Activated B cell treated with CpG ODN at 0.5 μM for 24 hours (primary cell): ENCODE measurements around the gene SPN. TPM values are rescaled to one million over a fixed set of nuclear protein-coding genes. Genes with fewer than 3 reads are reported as not detected.
"Not testable (repeated sequence)": the region's sequence is repeated elsewhere in the genome, so short reads cannot be mapped to it uniquely, and the experiment has no call there.

ENCODE experiments used
- ATAC-seq: fragments of 200-7000 bp; cut with Tn5 transposase; one replicate; pipeline ENCODE4 v1.10.0; 2021; ENCODE audit warnings: low read depth, mild to moderate bottlenecking, moderate library complexity
- CTCF ChIA-PET: fragments of 350-600 bp; sonication (Branson Sonifier 250); formaldehyde crosslinking; loops from one replicate; lab custom pipeline; 2021; ENCODE audit warnings: antibody characterized with exemption; lab: Charles Lee
- POLR2A ChIA-PET: fragments of 350-600 bp; sonication (Branson Sonifier 250); formaldehyde crosslinking; loops from one replicate; lab custom pipeline; 2021; ENCODE audit warnings: antibody characterized with exemption; lab: Charles Lee
- DNase-seq: peaks from one replicate; pipeline ENCODE4 v3.0.0; 2022
- H3K27ac Mint-ChIP-seq: one replicate; pipeline ENCODE4 v1.8.0; 2020; ENCODE audit warnings: mixed read lengths
- H3K27me3 Mint-ChIP-seq: one replicate; pipeline ENCODE4 v1.8.0; 2021; ENCODE audit warnings: mixed read lengths
- H3K36me3 Mint-ChIP-seq: one replicate; pipeline ENCODE4 v1.8.0; 2021; ENCODE audit warnings: low read depth, mixed read lengths
- H3K4me1 Mint-ChIP-seq: one replicate; pipeline ENCODE4 v1.8.0; 2021; ENCODE audit warnings: mixed read lengths
- H3K4me3 Mint-ChIP-seq: one replicate; pipeline ENCODE4 v1.8.0; 2020; ENCODE audit warnings: mild to moderate bottlenecking, mixed read lengths
- H3K9me3 Mint-ChIP-seq: one replicate; pipeline ENCODE4 v1.8.0; 2020; ENCODE audit warnings: mixed read lengths
- intact Hi-C: fragments of 100-400 bp; cut with micrococcal nuclease; formaldehyde crosslinking; loops from one replicate; pipeline ENCODE4 v1.15.1; 2024
- total RNA-seq: library from RNA; stranded (reverse); gene quantifications from 2 replicates; pipeline ENCODE4 v1.2.3, GENCODE V29; 2022
- TF ChIP-seq, protein P1 (sequence below): fragments of 200-600 bp; IDR thresholded peaks from one replicate; pipeline ENCODE4 v1.8.0; 2022; ENCODE audit warnings: antibody characterized with exemption, mild to moderate bottlenecking

The SPN gene
- total RNA-seq, 1 donor from 2014 or later: 2.4 TPM

DNA sequence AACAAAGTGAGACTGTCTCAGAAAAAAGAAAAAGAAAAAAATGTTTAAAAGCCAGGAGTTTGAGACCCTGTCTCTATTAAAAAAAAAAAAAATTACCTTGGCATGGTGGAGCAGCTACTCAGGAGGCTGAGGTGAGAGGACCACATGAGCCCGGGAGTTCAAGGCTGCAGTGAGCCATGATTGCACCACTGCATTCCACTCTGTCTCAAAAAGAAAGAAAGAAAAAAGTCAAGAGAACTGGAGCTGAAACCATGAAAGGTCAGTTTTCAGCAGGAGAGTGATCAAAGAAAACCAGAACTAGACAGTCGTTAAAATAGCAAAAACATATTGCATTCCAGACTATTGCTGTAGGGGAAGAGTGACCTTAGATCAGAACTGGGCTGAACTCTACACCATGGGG is 24.7 kb downstream of the SPN start:
- no peak overlapping the region for H3K27ac Mint-ChIP-seq
- ChIA-PET CTCF (interaction anchor here (0.7 to 1.2 kb wide), 3 partner anchors 9 to 161 kb away, joined by 3 read pairs; partner anchors contain the start of gene QPRT), POLR2A (interaction anchor here (0.6 to 0.7 kb wide), 2 partner anchors 10 to 35 kb away, joined by 3 read pairs; no protein-coding TSS in a partner anchor)
- TF ChIP-seq, protein P1, sequence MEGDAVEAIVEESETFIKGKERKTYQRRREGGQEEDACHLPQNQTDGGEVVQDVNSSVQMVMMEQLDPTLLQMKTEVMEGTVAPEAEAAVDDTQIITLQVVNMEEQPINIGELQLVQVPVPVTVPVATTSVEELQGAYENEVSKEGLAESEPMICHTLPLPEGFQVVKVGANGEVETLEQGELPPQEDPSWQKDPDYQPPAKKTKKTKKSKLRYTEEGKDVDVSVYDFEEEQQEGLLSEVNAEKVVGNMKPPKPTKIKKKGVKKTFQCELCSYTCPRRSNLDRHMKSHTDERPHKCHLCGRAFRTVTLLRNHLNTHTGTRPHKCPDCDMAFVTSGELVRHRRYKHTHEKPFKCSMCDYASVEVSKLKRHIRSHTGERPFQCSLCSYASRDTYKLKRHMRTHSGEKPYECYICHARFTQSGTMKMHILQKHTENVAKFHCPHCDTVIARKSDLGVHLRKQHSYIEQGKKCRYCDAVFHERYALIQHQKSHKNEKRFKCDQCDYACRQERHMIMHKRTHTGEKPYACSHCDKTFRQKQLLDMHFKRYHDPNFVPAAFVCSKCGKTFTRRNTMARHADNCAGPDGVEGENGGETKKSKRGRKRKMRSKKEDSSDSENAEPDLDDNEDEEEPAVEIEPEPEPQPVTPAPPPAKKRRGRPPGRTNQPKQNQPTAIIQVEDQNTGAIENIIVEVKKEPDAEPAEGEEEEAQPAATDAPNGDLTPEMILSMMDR: no peak
- DNase-seq: no peak
- H3K9me3 Mint-ChIP-seq: no peaks in the 10 kb centered on the region
- intact Hi-C loops: no loop called here
- H3K27me3 Mint-ChIP-seq: no peaks in the 10 kb centered on the region
- H3K36me3 Mint-ChIP-seq: no peaks in the 10 kb centered on the region
- no peak overlapping the region for H3K4me3 Mint-ChIP-seq
- no peak for ATAC-seq
- peaks cover 17% of the 10 kb centered on the region for H3K4me1 Mint-ChIP-seq

DNA sequence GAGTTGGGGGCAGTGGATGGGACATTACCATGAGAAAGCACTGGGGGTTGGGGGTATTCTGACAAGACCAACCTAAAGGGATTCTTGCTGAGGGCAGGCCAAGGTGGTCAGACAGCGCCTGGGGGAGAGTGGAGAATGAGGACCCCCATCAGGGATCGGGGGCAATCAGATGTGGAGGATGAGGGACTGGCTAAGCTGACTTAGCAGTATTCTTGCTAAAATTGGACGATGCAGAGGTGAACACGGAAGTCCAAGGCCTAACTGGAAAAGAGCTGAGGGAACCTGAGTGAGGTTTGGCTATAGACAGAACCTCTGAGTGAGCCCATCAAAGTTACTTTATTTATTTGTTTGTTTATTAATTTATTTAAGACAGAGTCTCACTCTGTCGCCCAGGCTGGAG is 25.1 kb downstream of the SPN start:
- CTCF ChIA-PET: interaction anchor here (0.7 to 1.2 kb wide), 2 partner anchors 10 to 13 kb away, joined by 3 read pairs; partner anchors contain the start of gene QPRT
- Mint-ChIP-seq H3K27ac (no peak overlapping the region), H3K4me1 (peaks cover 17% of the 10 kb centered on the region), H3K4me3 (no peak overlapping the region), H3K36me3 (no peaks in the 10 kb centered on the region), H3K9me3 (no peaks in the 10 kb centered on the region), H3K27me3 (no peaks in the 10 kb centered on the region)
- TF ChIP-seq, protein P1: no peak
- DNase-seq: no peak
- no peak for ATAC-seq
- POLR2A ChIA-PET: interaction anchor here (0.6 to 0.7 kb wide), 2 partner anchors 14 to 44 kb away, joined by 7 to 15 read pairs; no protein-coding TSS in a partner anchor
- intact Hi-C loops: no loop called here

DNA sequence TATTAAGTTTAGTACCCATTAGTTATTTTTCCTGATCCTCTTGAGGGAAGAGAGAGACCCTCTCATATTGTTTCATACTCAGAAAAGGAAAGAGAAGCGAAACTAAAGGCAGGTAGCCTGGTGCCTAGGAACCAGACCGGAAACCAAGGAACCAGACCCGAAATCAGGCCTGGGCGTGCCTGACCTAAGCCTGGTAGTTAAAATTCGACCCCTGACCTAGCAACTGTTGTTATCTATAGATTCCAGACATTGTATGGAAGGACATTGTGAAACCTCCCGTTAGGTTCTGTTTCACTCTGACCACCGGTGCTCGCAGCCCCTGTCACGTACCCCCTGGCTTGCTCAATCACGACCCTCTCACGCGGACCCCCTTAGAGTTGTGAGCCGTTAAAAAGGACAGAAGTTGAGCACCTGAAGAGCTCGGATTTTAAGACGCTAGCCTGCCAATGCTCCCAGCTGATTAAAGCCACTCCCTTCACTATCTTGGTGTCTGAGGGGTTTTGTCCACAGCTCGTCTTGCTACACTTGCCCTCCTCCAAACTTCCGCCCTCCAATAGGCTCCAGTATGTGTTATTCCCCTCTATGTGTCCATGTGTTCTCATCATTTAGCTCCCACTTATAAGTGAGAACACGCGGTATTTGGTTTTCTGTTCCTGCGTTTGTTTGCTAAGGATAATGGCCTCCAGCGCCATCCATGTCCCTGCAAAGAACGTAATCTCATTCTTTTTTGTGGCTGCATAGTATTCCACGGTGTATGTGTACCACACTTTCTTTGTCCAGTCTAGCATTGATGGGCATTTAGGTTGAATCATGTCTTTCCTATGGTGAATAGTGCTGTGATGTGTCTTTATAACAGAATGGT is 26.7 kb downstream of the SPN start:
- DNase-seq, H3K9me3 Mint-ChIP-seq, POLR2A ChIA-PET, H3K27me3 Mint-ChIP-seq, CTCF ChIA-PET, H3K4me3 Mint-ChIP-seq, H3K36me3 Mint-ChIP-seq, ATAC-seq, intact Hi-C loops: not testable (repeated sequence)
- Mint-ChIP-seq H3K4me1 (peaks cover 17% of the 10 kb centered on the region), H3K27ac (peak overlapping the region; percentile 4)

DNA sequence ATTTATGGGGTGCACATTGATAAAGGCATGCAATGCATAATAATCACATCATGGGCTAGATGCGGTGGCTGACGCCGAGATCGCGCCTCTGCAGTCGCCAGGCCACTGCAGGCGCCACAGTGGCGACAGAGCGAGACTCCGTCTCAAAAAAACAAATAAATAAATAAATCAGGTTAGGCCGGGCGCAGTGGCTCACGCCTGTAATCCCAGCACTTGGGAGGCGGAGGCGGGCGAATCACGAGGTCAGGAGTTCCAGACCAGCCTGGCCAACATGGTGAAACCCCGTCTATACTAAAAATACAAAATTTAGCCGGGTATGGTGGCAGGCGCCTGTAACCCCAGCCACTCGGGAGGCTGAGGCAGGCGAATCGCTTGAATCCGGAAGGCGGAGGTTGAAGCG is 29.6 kb downstream of the SPN start:
- DNase-seq, H3K9me3 Mint-ChIP-seq, H3K36me3 Mint-ChIP-seq, H3K27me3 Mint-ChIP-seq, ATAC-seq, H3K4me3 Mint-ChIP-seq, H3K27ac Mint-ChIP-seq: not testable (repeated sequence)
- ChIA-PET CTCF (interaction anchor here (0.6 to 2.2 kb wide), 6 partner anchors 10 to 340 kb away, joined by 3 to 8 read pairs (median 3); no protein-coding TSS in a partner anchor), POLR2A (interaction anchor here (0.8 to 1.1 kb wide), 2 partner anchors 48 to 233 kb away, joined by 4 to 6 read pairs; partner anchors contain the start of gene KCTD13)
- intact Hi-C loops: loop anchor here (1.0 to 2.0 kb wide), 4 partner anchors 124 to 329 kb away; partner anchors contain the start of gene PAGR1
- peaks cover 14% of the 10 kb centered on the region for H3K4me1 Mint-ChIP-seq

DNA sequence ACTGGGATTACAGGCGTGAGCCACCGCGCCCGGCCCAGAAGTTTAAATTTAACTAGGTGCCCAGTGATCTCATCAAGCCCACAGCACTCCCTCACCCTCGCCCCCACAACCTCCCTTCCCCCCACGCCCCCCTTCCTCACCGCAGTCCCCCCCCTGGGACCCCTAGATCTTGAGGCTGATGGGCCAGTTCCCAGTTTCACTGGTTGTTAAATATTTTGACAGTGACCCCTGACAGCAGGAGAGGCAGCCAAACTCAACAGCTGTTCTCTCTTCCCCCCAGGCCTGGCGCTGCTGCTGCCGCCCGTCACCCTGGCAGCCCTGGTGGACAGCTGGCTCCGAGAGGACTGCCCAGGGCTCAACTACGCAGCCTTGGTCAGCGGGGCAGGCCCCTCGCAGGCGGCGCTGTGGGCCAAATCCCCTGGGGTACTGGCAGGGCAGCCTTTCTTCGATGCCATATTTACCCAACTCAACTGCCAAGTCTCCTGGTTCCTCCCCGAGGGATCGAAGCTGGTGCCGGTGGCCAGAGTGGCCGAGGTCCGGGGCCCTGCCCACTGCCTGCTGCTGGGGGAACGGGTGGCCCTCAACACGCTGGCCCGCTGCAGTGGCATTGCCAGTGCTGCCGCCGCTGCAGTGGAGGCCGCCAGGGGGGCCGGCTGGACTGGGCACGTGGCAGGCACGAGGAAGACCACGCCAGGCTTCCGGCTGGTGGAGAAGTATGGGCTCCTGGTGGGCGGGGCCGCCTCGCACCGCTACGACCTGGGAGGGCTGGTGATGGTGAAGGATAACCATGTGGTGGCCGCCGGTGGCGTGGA is 31.5 kb downstream of the SPN start:
- ChIA-PET CTCF (interaction anchor here (0.6 kb wide), 1 partner anchor 13 kb away, joined by 4 read pairs; no protein-coding TSS in a partner anchor), POLR2A (no interaction called here)
- DNase-seq (no peak), ATAC-seq (no peak)
- intact Hi-C loops: no loop called here
- H3K4me3 Mint-ChIP-seq: no peak overlapping the region
- H3K27ac Mint-ChIP-seq: no peak overlapping the region
- peaks cover 8% of the 10 kb centered on the region for H3K9me3 Mint-ChIP-seq
- no peaks in the 10 kb centered on the region for H3K27me3 Mint-ChIP-seq
- H3K36me3 Mint-ChIP-seq: no peaks in the 10 kb centered on the region
- TF ChIP-seq, protein P1: no peak
- peaks cover 13% of the 10 kb centered on the region for H3K4me1 Mint-ChIP-seq

DNA sequence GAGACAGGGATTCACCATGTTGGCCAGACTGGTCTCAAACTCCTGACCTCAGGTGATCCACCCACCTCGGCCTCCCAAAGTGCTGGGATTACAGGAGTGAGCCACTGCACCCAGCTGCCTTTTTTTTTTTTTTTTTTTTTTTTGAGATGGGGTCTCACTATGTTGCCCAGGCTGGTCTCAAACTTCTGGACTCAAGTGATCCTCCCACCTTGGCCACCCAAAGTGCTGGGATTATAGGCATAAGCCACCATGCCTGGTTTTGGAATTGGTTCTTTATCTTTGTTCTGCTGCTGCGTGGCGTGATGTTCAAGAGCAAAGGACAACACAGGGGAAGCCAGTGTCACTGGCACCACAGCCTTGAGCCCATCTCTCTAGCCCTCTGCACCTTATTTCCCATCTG is 32.6 kb downstream of the SPN start:
- H3K4me3 Mint-ChIP-seq, intact Hi-C loops, DNase-seq, H3K27me3 Mint-ChIP-seq, CTCF ChIA-PET, ATAC-seq, H3K9me3 Mint-ChIP-seq, H3K36me3 Mint-ChIP-seq, H3K27ac Mint-ChIP-seq: not testable (repeated sequence)
- peaks cover 11% of the 10 kb centered on the region for H3K4me1 Mint-ChIP-seq
- POLR2A ChIA-PET: interaction anchor here (0.6 kb wide), 2 partner anchors 13 to 55 kb away, joined by 3 to 6 read pairs; no protein-coding TSS in a partner anchor
